Nephron (organoid): ENCODE measurements around the gene ARFIP2.

ENCODE experiments used
- H3K27ac Mint-ChIP-seq, 3 experiments: 2 replicates each; pipeline ENCODE4 v1.8.0; 2020; ENCODE audit warnings: mixed read lengths in 3 of 3, mild to moderate bottlenecking in 2 of 3, moderate library complexity in 1 of 3
- H3K27me3 Mint-ChIP-seq: 2 replicates; pipeline ENCODE4 v1.8.0; 2021; ENCODE audit warnings: low read depth, mild to moderate bottlenecking, moderate library complexity, mixed read lengths
- H3K36me3 Mint-ChIP-seq: 2 replicates; pipeline ENCODE4 v1.8.0; 2020; ENCODE audit warnings: low read depth, mixed read lengths
- H3K4me1 Mint-ChIP-seq: 2 replicates; pipeline ENCODE4 v1.8.0; 2020; ENCODE audit warnings: mixed read lengths
- H3K4me3 Mint-ChIP-seq, 3 experiments: 2 replicates each; pipeline ENCODE4 v1.8.0; 2020; ENCODE audit warnings: mild to moderate bottlenecking in 3 of 3, mixed read lengths in 3 of 3, moderate library complexity in 2 of 3
- H3K9me3 Mint-ChIP-seq: 2 replicates; pipeline ENCODE4 v1.8.0; 2020; ENCODE audit warnings: mixed read lengths
- CTCF ChIP-seq, 3 experiments: fragments of 200-600 bp; sonication (generic); IDR thresholded peaks; one replicate each; pipeline ENCODE4 v1.5.0; 2021; ENCODE audit warnings: antibody characterized with exemption in 3 of 3; ENCODE audit not compliant: unreplicated experiment in 3 of 3

ARFIP2 gene

GRCh38 chr11:6448574-6448973 lies 32.6 kb downstream of the ARFIP2 start:
- H3K36me3 Mint-ChIP-seq, result peaks cover 6% of the 10 kb centered on the region
- no peak overlapping the region for H3K27ac Mint-ChIP-seq
- H3K9me3 Mint-ChIP-seq, result no peaks in the 10 kb centered on the region
- H3K27me3 Mint-ChIP-seq, result no peaks in the 10 kb centered on the region
- H3K4me3 Mint-ChIP-seq, result no peak overlapping the region
- no peaks in the 10 kb centered on the region for H3K4me1 Mint-ChIP-seq
- no peak for TF ChIP-seq CTCF (IDR thresholded peaks at IDR 0.05; ENCODE audit: unreplicated experiment in 3 of 3)

GRCh38 chr11:6443269-6444003 lies 37.7 kb downstream of the ARFIP2 start:
- Mint-ChIP-seq H3K36me3 (no peaks in the 10 kb centered on the region), H3K27me3 (no peaks in the 10 kb centered on the region), H3K9me3 (no peaks in the 10 kb centered on the region), H3K4me1 (no peaks in the 10 kb centered on the region), H3K27ac (no peak overlapping the region), H3K4me3 (no peak overlapping the region)
- peak; percentile 72 to 76 (median 72) for TF ChIP-seq CTCF (IDR thresholded peaks at IDR 0.05; ENCODE audit: unreplicated experiment in 3 of 3)

- Mint-ChIP-seq H3K27me3 (no peaks in the 10 kb centered on the region), H3K4me3 (no peak overlapping the region), H3K27ac (no peak overlapping the region), H3K36me3 (no peaks in the 10 kb centered on the region), H3K9me3 (no peaks in the 10 kb centered on the region), H3K4me1 (no peaks in the 10 kb centered on the region)
- TF ChIP-seq CTCF (IDR thresholded peaks at IDR 0.05; ENCODE audit: unreplicated experiment in 3 of 3), result no peak
Measured at GRCh38 chr11:6442441-6442840, 38.7 kb downstream of the ARFIP2 start.

GRCh38 chr11:6440906-6441358 lies 40.2 kb downstream of the ARFIP2 start, which contains the start of gene HPX:
TSS of gene HPX (minus strand) at chr11:6440987. CDS start at chr11:6440963, 24 bp downstream.
- TF ChIP-seq CTCF (IDR thresholded peaks at IDR 0.05; ENCODE audit: unreplicated experiment in 3 of 3), result no peak
- Mint-ChIP-seq H3K9me3 (no peaks in the 10 kb centered on the region), H3K27me3 (no peaks in the 10 kb centered on the region), H3K27ac (no peak within 1 kb of the TSS), H3K4me3 (no peak within 1 kb of the TSS), H3K4me1 (no peaks in the 10 kb centered on the region), H3K36me3 (no peaks in the 10 kb centered on the region)

GRCh38 chr11:6438979-6439571 lies 42.1 kb downstream of the ARFIP2 start:
- Mint-ChIP-seq H3K9me3 (no peaks in the 10 kb centered on the region), H3K36me3 (no peaks in the 10 kb centered on the region), H3K4me1 (no peaks in the 10 kb centered on the region), H3K27ac (no peak overlapping the region), H3K4me3 (no peak overlapping the region), H3K27me3 (no peaks in the 10 kb centered on the region)
- peak; percentile 40 to 62 (median 48) for TF ChIP-seq CTCF (IDR thresholded peaks at IDR 0.05; ENCODE audit: unreplicated experiment in 3 of 3)
